ENCODE data around the gene UGCG.

- TF ChIP-seq GATA2 (IDR thresholded peaks at IDR 0.05; ENCODE audit: low read depth, low read length) (no peak), GATA3 (IDR thresholded peaks at IDR 0.05; ENCODE audit: low read depth, low read length) (no peak)
Measured at GRCh38 chr9:111871499-111871855, 25.1 kb upstream of the UGCG start.

All from SH-SY5Y (cell line).